Fibroblast of lung (primary cell): ENCODE results near the gene CELSR3. TPM values are rescaled to one million over a fixed set of nuclear protein-coding genes. Genes with fewer than 3 reads are reported as not detected.

Experiments used
- DNase-seq, 2 donors: peaks; one replicate each; pipeline versions ENCODE4 v3.0.0 to v3.0.0-alpha.2; 2010; ENCODE audit warnings: low read depth in 2 of 2
- H2AFZ ChIP-seq: 2 replicates; pipeline ENCODE4 v1.5.1; 2012; ENCODE audit warnings: low read length, control low read depth, inconsistent platforms
- H3K27ac ChIP-seq: 2 replicates; pipeline ENCODE4 v1.5.1; 2011; ENCODE audit warnings: low read length, control low read depth; ENCODE audit not compliant: insufficient read depth
- H3K27me3 ChIP-seq: 2 replicates; pipeline ENCODE4 v1.5.1; 2011; ENCODE audit warnings: mild to moderate bottlenecking, low read length; ENCODE audit not compliant: control insufficient read depth, insufficient read depth
- H3K36me3 ChIP-seq: 2 replicates; pipeline ENCODE4 v1.5.1; 2011; ENCODE audit warnings: low read length; ENCODE audit not compliant: control insufficient read depth, insufficient read depth
- H3K4me1 ChIP-seq: 2 replicates; pipeline ENCODE4 v1.5.1; 2011; ENCODE audit warnings: low read length; ENCODE audit not compliant: control insufficient read depth, insufficient read depth; ENCODE audit errors: extremely low read depth
- H3K4me2 ChIP-seq: 2 replicates; pipeline ENCODE4 v1.5.1; 2011; ENCODE audit warnings: low read length, control low read depth; ENCODE audit not compliant: insufficient read depth; ENCODE audit errors: extremely low read depth
- H3K4me3 ChIP-seq, 4 experiments: fragments of 200-600 bp in 1 of 4; sonication (generic) in 1 of 4; replicated peaks in 1 of 4; 2 replicates each; pipeline ENCODE4 v1.5.1; 2011 to 2016; ENCODE audit warnings: low read length in 4 of 4, low read depth in 3 of 4, mild to moderate bottlenecking in 3 of 4, control low read depth in 2 of 4, inconsistent platforms in 1 of 4, mixed read lengths in 1 of 4; ENCODE audit not compliant: insufficient read depth in 1 of 4; ENCODE audit errors: control extremely low read depth in 1 of 4
- H3K79me2 ChIP-seq: 2 replicates; pipeline ENCODE4 v1.5.1; 2012; ENCODE audit warnings: mild to moderate bottlenecking, low read length, inconsistent platforms; ENCODE audit not compliant: control insufficient read depth, insufficient read depth
- H3K9ac ChIP-seq: 2 replicates; pipeline ENCODE4 v1.5.1; 2011; ENCODE audit warnings: mild to moderate bottlenecking, low read length, control low read depth; ENCODE audit not compliant: insufficient read depth
- H3K9me3 ChIP-seq: 2 replicates; pipeline ENCODE4 v1.5.1; 2012; ENCODE audit warnings: low read depth, low read length; ENCODE audit not compliant: control insufficient read depth, insufficient read depth
- H4K20me1 ChIP-seq: 2 replicates; pipeline ENCODE4 v1.5.1; 2011; ENCODE audit warnings: low read length; ENCODE audit not compliant: control insufficient read depth, insufficient read depth; ENCODE audit errors: extremely low read depth
- CTCF ChIP-seq, 2 donors: IDR thresholded peaks in 1 of 2; conservative IDR thresholded peaks in 1 of 2; 1 replicate in 1 of 2; 2 replicates in 1 of 2; pipeline ENCODE4 v1.5.1; 2011 to 2012; ENCODE audit warnings: low read length in 2 of 2, control low read depth in 1 of 2, inconsistent platforms in 1 of 2, low read depth in 1 of 2, mild to moderate bottlenecking in 1 of 2
- EZH2 ChIP-seq: IDR thresholded peaks from 2 replicates; pipeline ENCODE4 v1.5.1; 2012; ENCODE audit warnings: low read length, control low read depth, mild to moderate bottlenecking; ENCODE audit errors: missing control alignments
- polyA plus RNA-seq, 2 donors: library from polyadenylated mRNA; depleted of rRNA in 1 of 2; stranded (reverse) in 1 of 2; unstranded in 1 of 2; fragments of >200 nt; gene quantifications; 2 replicates each; pipeline ENCODE4 v1.2.1, GENCODE V29; 2011 to 2012; ENCODE audit warnings: missing spikeins in 1 of 2
- total RNA-seq: library from RNA; depleted of rRNA; stranded (reverse); fragments of >200 nt; gene quantifications from 2 replicates; pipeline ENCODE4 v1.2.1, GENCODE V29; 2014

CELSR3 gene
- total and polyA plus RNA-seq, 2 donors (not counting 1 experiment from before 2014, with no cell fraction given) = 0.44 to 2.1 TPM

- H3K9ac ChIP-seq = no peak overlapping the region
- no peaks in the 10 kb centered on the region for H3K27me3 ChIP-seq
- no peaks in the 10 kb centered on the region for H3K9me3 ChIP-seq
- no peak for TF ChIP-seq CTCF (conservative IDR thresholded peaks at IDR 0.05 in 1 of 2, IDR thresholded peaks at IDR 0.05 in 1 of 2; ENCODE audit: low read depth in 1 of 2, low read length in 2 of 2)
- TF ChIP-seq EZH2 = no peak
- H4K20me1 ChIP-seq = no peaks in the 10 kb centered on the region
- H3K4me2 ChIP-seq = no peak overlapping the region
- peaks cover 6% of the 10 kb centered on the region for H3K4me1 ChIP-seq
- no peak overlapping the region for H2AFZ ChIP-seq
- H3K27ac ChIP-seq = no peak overlapping the region
- no peak overlapping the region for H3K4me3 ChIP-seq
- H3K79me2 ChIP-seq = peaks cover 6% of the 10 kb centered on the region
- no peak for DNase-seq
- H3K36me3 ChIP-seq = peaks cover 9% of the 10 kb centered on the region
Measured at GRCh38 chr3:48637305-48637704, 25.4 kb downstream of the CELSR3 start.

GRCh38 chr3:48636149-48636655 lies 26.5 kb downstream of the CELSR3 start:
- TF ChIP-seq CTCF (conservative IDR thresholded peaks at IDR 0.05 in 1 of 2, IDR thresholded peaks at IDR 0.05 in 1 of 2; ENCODE audit: low read depth in 1 of 2, low read length in 2 of 2) (no peak), EZH2 (no peak)
- Histone ChIP-seq H3K9me3 (no peaks in the 10 kb centered on the region), H3K9ac (peak overlapping the region; percentile 62), H3K36me3 (peaks cover 17% of the 10 kb centered on the region), H3K4me2 (peak overlapping the region; percentile 83), H3K4me1 (peaks cover 6% of the 10 kb centered on the region), H2AFZ (peak overlapping the region; percentile 77), H3K27ac (peak overlapping the region; percentile 77), H3K4me3 (peak overlapping the region; percentile 57 to 90 (median 83)), H4K20me1 (no peaks in the 10 kb centered on the region), H3K27me3 (no peaks in the 10 kb centered on the region), H3K79me2 (peaks cover 6% of the 10 kb centered on the region)
- DNase-seq = no peak

GRCh38 chr3:48635222-48636021 lies 27.3 kb downstream of the CELSR3 start, which contains the start of gene SLC26A6:
SLC26A6 (minus strand) TSS chr3:48635461; CDS start chr3:48635393, 68 bp downstream.
- Histone ChIP-seq H3K4me1 (peaks cover 6% of the 10 kb centered on the region), H3K79me2 (peaks cover 6% of the 10 kb centered on the region), H3K27me3 (no peaks in the 10 kb centered on the region), H3K9me3 (no peaks in the 10 kb centered on the region), H4K20me1 (no peaks in the 10 kb centered on the region), H3K27ac (peak within 1 kb of the TSS; percentile 77), H3K36me3 (peaks cover 22% of the 10 kb centered on the region), H3K4me2 (peak within 1 kb of the TSS; percentile 91), H2AFZ (peak within 1 kb of the TSS; percentile 77), H3K4me3 (peak within 1 kb of the TSS; percentile 79 to 94 (median 88)), H3K9ac (peak within 1 kb of the TSS; percentile 70)
- TF ChIP-seq EZH2 (no peak), CTCF (conservative IDR thresholded peaks at IDR 0.05 in 1 of 2, IDR thresholded peaks at IDR 0.05 in 1 of 2; ENCODE audit: low read depth in 1 of 2, low read length in 2 of 2) (peak; percentile 64 to 65)
- DNase-seq = peak; percentile 94 to 95
